GM13977 (cell line): ENCODE results near the gene MROH2B.

Experiments
- DNase-seq: peaks from one replicate; pipeline ENCODE4 v3.0.0; 2012; ENCODE audit warnings: low spot score
- CTCF ChIP-seq: IDR thresholded peaks from 2 replicates; pipeline ENCODE4 v1.5.1; 2012; ENCODE audit warnings: mild to moderate bottlenecking, control low read depth; ENCODE audit not compliant: insufficient read depth; ENCODE audit errors: extremely low read depth, missing control alignments
- in situ Hi-C: fragments of 300-500 bp; cut with MboI; formaldehyde crosslinking; loops from one replicate; pipeline ENCODE4 v1.12.0; 2022; ENCODE audit warnings: low sequenced_read_pairs, low pct_unique_long_range_greater_than_20kb, mixed read lengths, inconsistent platforms; ENCODE audit not compliant: unreplicated experiment

The MROH2B gene

GRCh38 chr5:40983781-40984180, 87.4 kb downstream of the MROH2B start:
- in situ Hi-C loops = no loop called here
- no peak for DNase-seq
- no peak for TF ChIP-seq CTCF

DNA sequence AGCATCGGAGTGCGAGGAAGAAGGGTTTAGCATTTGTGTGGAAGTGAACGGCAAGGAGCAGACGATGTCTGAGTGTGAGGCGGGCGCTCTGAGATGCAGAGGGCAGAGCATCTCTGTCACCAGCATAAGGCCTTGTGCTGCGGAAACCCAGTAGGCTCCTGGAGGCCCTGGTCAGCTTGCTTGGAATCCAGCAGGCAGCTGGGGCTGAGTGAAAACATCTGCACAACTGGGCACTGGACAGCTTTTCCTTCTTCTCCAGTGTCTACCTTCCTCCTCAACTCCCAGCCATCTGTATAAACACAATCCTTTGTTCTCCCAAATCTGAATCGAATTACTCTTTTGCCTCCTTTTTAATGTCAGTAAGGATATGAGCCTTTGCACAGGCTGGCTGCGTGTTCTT, 89.7 kb downstream of the MROH2B start:
- TF ChIP-seq CTCF = no peak
- in situ Hi-C loops = no loop called here
- no peak for DNase-seq

GRCh38 chr5:40976836-40977235, 94.3 kb downstream of the MROH2B start:
- no peak for TF ChIP-seq CTCF
- in situ Hi-C loops = no loop called here
- DNase-seq = no peak

GRCh38 chr5:40976041-40976440, 95.1 kb downstream of the MROH2B start:
- in situ Hi-C loops = no loop called here
- DNase-seq = no peak
- no peak for TF ChIP-seq CTCF

- no peak for TF ChIP-seq CTCF
- in situ Hi-C loops = no loop called here
- DNase-seq = no peak
Observed at GRCh38 chr5:40973364-40974004, 97.7 kb downstream of the MROH2B start.

DNA sequence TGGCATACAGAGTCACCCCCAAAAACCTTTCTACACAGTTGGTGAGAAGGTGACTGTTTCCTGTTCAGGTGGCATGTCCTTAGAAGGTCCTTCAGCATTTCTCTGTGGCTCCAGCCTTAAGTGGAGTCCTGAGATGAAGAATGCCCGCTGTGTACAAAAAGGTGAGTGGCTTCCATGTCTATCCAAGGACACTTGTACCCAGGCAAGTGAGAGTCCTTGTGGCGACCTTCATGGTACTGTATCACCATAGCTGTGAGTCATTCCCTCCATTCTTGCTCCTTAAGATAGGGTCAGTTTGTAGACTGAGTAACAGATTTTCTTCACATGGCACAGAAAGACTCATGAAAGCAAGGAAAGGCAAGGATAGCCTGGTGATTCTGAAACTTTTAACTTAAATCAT, 98.7 kb downstream of the MROH2B start:
- no peak for DNase-seq
- TF ChIP-seq CTCF = no peak
- in situ Hi-C loops = no loop called here

GRCh38 chr5:40962207-40962955, 108.8 kb downstream of the MROH2B start:
- no peak for DNase-seq
- in situ Hi-C loops = no loop called here
- TF ChIP-seq CTCF = no peak
